C4-2B (cell line): ENCODE data around the gene GABRR3.

ENCODE experiments used
- H3K27ac ChIP-seq: fragments of 450-650 bp; 2 replicates; pipeline ENCODE4 v1.5.1; 2017
- ZFX ChIP-seq: fragments of 450-650 bp; IDR thresholded peaks from 2 replicates; pipeline ENCODE4 v1.6.1; 2017
- TF ChIP-seq, protein P1 (sequence below): fragments of 450-650 bp; conservative IDR thresholded peaks from 2 replicates; pipeline ENCODE4 v1.5.1; 2017; ENCODE audit warnings: mild to moderate bottlenecking

GABRR3 gene

DNA sequence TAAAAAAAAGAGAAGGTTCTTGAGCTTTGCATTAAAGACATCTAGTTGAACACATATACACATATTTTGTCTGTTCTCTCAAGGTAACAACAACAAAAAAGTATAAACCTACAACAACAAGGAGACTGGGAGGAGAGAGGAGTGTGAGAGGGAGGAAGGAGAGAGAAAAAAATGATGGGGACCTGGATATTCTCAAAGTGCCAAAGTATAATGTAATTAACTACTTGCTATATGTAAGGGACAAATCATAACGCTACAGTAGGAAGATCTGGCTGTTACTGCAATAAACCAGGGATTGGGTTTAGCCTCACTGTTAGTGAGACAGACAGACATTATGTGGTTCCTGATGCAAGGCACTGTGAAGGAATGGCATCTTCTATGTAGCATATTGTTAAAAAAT is 14.2 kb upstream of the GABRR3 start:
- TF ChIP-seq ZFX: no peak
- TF ChIP-seq, protein P1, sequence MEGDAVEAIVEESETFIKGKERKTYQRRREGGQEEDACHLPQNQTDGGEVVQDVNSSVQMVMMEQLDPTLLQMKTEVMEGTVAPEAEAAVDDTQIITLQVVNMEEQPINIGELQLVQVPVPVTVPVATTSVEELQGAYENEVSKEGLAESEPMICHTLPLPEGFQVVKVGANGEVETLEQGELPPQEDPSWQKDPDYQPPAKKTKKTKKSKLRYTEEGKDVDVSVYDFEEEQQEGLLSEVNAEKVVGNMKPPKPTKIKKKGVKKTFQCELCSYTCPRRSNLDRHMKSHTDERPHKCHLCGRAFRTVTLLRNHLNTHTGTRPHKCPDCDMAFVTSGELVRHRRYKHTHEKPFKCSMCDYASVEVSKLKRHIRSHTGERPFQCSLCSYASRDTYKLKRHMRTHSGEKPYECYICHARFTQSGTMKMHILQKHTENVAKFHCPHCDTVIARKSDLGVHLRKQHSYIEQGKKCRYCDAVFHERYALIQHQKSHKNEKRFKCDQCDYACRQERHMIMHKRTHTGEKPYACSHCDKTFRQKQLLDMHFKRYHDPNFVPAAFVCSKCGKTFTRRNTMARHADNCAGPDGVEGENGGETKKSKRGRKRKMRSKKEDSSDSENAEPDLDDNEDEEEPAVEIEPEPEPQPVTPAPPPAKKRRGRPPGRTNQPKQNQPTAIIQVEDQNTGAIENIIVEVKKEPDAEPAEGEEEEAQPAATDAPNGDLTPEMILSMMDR: no peak
- no peak overlapping the region for H3K27ac ChIP-seq

- TF ChIP-seq, protein P1: no peak
- no peak overlapping the region for H3K27ac ChIP-seq
Measured at GRCh38 chr3:98048586-98048985, 13.5 kb upstream of the GABRR3 start.

DNA sequence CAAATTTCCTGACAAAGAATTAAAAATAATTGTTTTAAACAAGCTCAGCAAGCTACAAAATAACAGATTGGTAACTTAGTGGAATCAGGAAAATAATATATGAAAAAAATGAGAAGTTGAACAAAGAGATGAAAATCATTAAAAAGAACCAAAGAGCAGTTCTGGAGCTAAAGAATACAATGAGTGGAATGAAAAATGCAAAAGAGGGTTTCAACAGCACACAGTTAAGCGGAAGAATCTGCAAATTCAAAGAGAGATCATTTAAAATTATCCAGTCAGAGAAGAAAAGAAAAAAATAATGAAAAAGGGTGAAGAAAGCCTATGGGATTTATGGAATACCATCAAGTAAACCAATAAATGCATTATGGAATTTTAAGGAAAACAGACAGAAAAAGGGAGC is 6.2 kb upstream of the GABRR3 start:
- no peak overlapping the region for H3K27ac ChIP-seq
- no peak for TF ChIP-seq ZFX
- TF ChIP-seq, protein P1: no peak

- TF ChIP-seq ZFX: no peak
- TF ChIP-seq, protein P1: peak; percentile 98
- no peak overlapping the region for H3K27ac ChIP-seq
Measured at GRCh38 chr3:98039322-98040024, 4.4 kb upstream of the GABRR3 start.

- H3K27ac ChIP-seq: no peak overlapping the region
- TF ChIP-seq, protein P1: no peak
- no peak for TF ChIP-seq ZFX
Measured at GRCh38 chr3:98038876-98039275, 3.8 kb upstream of the GABRR3 start.

DNA sequence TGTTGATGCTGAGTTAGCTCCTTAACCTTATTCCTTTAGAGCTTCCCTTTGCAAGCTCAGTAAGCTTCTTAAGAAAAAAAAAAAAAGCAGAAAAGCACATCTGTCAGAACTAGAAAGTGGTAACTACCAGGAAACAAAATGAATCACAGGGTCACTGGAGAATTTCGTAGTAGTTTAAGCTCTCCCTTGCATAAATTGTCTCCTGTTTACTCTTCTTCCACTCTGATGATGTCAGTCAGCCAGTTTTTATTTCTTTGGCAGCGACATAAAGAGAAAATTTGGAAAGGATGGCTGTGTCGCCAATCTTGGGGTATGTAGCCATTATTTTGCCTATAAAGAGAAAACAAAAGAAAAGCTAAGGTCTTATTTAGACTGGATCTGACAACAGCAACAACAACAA is 3.2 kb upstream of the GABRR3 start:
- no peak overlapping the region for H3K27ac ChIP-seq
- TF ChIP-seq, protein P1: no peak
- TF ChIP-seq ZFX: no peak

DNA sequence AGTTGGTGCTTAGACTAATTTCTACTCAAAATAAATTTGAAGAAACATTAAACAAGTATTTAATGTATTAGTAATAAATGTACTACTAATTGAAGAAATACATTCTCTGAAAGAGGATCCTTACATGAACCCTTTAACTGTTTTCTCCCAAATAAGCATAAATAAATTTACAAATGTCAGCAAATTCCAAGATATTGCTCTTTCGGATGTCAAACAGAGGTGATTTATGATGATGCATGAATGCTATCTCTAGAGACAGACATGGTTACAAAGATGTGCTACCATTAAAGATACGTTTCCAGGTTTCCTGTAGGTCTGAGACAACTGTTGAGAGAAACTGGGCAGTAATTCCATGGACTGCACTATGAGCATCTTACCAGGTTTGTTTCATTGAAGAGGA is 629 bp downstream of the GABRR3 start:
- no peak for TF ChIP-seq ZFX
- TF ChIP-seq, protein P1: no peak
- no peak overlapping the region for H3K27ac ChIP-seq
